Measurements from ENCODE around the gene TRPC3. TPM values are rescaled to one million over a fixed set of nuclear protein-coding genes. Genes with fewer than 3 reads are reported as not detected.

TRPC3 gene
- total and polyA plus RNA-seq, 5 experiments from 2014 or later: 0.31 TPM; not detected in 4

DNA sequence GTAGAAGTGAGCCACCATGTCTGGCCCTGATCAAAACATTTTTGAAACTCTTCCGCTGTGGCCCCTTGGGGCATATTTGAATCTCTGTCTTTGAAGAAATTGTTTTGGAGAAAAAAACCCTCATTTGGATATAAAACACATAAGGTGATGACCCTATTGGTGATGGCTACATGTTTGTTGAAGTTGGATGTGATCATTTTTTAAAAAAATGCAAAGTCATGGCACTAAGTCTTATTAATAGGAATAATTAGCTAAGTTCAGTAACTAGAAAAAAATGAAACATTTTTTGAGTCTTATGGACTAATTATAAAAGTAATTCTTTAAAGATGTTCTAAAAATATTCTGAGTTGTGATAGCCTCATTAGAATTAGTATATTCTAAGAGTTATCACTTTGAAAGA is 63.7 kb downstream of the TRPC3 start:
- POLR2A ChIA-PET: no interaction called here
- Mint-ChIP-seq H3K4me3 (no peak overlapping the region), H3K9me3 (peaks cover 0 to 5% (median 0%) of the 10 kb centered on the region in 9 donors), H3K36me3 (peaks cover 0 to 7% (median 2%) of the 10 kb centered on the region in 3 donors), H3K4me1 (no peaks in the 10 kb centered on the region), H3K27me3 (peaks cover 19 to 44% (median 24%) of the 10 kb centered on the region in 5 donors), H3K27ac (no peak overlapping the region)
- ATAC-seq (no peak), DNase-seq (no peak)

DNA sequence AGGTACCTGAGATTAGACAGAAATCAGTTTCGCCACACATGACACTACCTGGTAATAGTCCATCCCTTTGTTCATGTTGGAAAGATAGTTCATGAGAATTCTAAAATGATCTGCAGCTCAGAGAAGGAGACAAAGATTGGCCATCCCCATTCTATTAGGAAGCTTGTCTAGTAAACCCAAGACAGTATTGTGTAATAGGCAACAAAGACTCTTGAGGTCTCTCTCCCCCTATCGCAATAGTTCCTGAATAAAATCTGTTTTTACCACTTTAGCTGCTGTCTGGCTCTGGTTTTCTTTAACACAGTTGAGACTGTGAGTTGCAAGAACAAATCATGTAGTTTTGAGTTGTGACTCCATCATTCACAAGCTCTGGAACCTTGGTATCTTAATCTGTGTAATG is 66.7 kb downstream of the TRPC3 start:
- Mint-ChIP-seq H3K27me3 (peaks cover 22 to 61% (median 27%) of the 10 kb centered on the region in 5 donors), H3K9me3 (peaks cover 0 to 5% (median 0%) of the 10 kb centered on the region in 9 donors), H3K4me3 (no peak overlapping the region), H3K27ac (no peak overlapping the region), H3K4me1 (no peaks in the 10 kb centered on the region), H3K36me3 (peaks cover 0 to 7% (median 2%) of the 10 kb centered on the region in 3 donors)
- no peak for ATAC-seq
- DNase-seq: no peak
- POLR2A ChIA-PET: no interaction called here

DNA sequence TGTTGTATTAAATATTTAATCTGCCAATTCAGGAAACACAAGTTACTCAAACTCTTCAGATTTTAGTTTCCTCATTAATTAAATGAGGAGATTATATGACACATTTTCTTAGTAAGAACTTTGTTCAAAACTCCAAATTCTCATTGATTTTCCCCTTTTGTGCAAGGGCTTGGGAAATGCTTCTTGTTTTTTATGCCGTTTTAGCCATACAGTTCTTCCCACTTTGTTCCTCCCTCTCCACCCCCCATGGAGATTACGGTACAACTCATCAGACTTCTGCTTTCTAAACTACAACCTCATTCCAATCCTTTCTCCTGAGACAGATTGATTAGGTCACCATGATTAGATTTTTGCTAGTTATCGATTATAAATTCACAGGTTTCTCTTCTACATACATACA is 70.7 kb downstream of the TRPC3 start:
- Mint-ChIP-seq H3K36me3 (no peaks in the 10 kb centered on the region), H3K9me3 (no peaks in the 10 kb centered on the region), H3K27me3 (peaks cover 13 to 61% (median 19%) of the 10 kb centered on the region in 5 donors), H3K4me1 (no peaks in the 10 kb centered on the region), H3K4me3 (no peak overlapping the region), H3K27ac (no peak overlapping the region)
- DNase-seq (no peak), ATAC-seq (no peak)
- POLR2A ChIA-PET: no interaction called here

DNA sequence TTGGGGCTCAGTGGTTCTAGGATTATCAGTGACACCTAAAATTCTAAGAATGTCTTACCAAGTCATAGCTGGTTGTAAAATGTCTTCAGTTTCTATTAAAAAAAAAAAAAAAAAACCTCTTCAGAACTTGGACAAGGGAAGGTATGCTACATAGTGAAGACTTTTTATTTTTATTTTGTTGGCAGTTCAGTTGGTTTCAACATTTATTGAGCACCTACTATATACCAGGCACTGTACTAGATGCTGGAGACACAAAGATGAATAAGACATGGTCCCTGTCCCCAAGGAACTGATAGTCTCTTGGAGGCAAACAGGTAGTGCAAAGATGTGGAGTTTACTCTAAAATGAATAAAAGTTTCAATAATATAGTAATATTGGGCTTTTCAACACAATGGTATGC is 72.7 kb downstream of the TRPC3 start:
- no peaks in the 10 kb centered on the region for H3K9me3 Mint-ChIP-seq
- H3K27ac Mint-ChIP-seq: no peak overlapping the region
- peaks cover 12 to 60% (median 19%) of the 10 kb centered on the region in 5 donors for H3K27me3 Mint-ChIP-seq
- H3K4me1 Mint-ChIP-seq: no peaks in the 10 kb centered on the region
- H3K36me3 Mint-ChIP-seq: no peaks in the 10 kb centered on the region
- ATAC-seq: no peak
- no peak for DNase-seq
- H3K4me3 Mint-ChIP-seq: no peak overlapping the region
- POLR2A ChIA-PET: no interaction called here

DNA sequence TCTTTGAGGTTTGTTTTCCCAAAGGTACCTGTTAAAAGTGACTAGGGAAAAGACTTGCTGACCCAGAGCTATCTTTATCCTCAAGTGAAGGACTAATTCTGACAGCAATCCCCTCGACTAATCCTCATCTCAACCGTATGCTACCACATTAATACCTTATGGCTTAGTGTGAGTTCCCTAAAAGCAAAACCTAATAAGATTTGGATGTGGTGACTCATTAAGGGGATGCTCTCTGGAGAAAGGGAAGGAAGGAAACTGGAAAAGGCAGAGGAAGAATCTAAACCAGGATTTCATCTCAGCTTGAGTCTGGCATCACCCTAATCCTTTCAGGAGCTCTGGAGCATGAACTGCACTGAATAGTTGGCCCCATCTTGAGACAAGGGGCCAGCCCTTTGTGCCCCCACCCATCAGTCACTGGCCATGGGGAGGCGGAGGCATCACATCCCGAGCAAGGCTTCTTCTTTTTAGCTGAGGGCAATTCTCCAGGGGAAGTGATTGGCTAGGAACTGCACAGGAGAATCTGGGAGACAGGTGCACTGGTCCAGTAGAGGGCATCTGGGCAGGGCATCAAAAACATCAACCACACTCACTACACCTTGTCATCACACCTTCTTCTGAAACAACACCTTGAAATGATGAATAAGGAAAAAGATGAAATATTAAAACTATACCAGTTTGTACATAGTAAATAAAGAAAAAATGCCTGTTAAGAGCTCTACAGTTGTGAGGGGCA is 74.7 kb downstream of the TRPC3 start:
- no peaks in the 10 kb centered on the region for H3K9me3 Mint-ChIP-seq
- no peaks in the 10 kb centered on the region for H3K4me1 Mint-ChIP-seq
- DNase-seq (no peak), ATAC-seq (no peak)
- no peaks in the 10 kb centered on the region for H3K36me3 Mint-ChIP-seq
- H3K4me3 Mint-ChIP-seq: no peak overlapping the region
- H3K27ac Mint-ChIP-seq: no peak overlapping the region
- POLR2A ChIA-PET: no interaction called here
- H3K27me3 Mint-ChIP-seq: peaks cover 10 to 54% (median 19%) of the 10 kb centered on the region in 5 donors

DNA sequence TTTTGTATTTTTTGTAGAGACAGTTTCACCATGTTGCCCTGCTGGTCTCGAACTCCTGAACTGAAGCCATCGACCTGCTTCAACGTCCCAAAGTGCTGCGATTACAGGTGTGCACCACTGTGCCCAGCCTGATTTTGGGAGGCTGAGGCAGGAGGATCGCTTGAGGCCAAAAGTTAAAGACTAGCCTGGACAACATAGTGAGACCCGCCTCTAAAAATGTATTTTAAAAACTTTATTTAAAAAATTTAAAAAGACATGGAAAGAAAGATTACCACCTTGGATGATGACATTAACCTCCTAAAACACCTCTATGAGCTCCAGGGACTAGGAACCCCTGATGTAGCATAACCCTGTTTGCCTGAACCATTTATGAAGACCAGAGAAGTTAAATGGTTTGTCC is 75.8 kb downstream of the TRPC3 start:
- ATAC-seq (no peak), DNase-seq (no peak)
- H3K4me3 Mint-ChIP-seq: no peak overlapping the region
- peaks cover 7 to 55% (median 16%) of the 10 kb centered on the region in 5 donors for H3K27me3 Mint-ChIP-seq
- no peaks in the 10 kb centered on the region for H3K9me3 Mint-ChIP-seq
- H3K36me3 Mint-ChIP-seq: no peaks in the 10 kb centered on the region
- POLR2A ChIA-PET: no interaction called here
- no peak overlapping the region for H3K27ac Mint-ChIP-seq
- H3K4me1 Mint-ChIP-seq: peaks cover 0 to 2% (median under 1%) of the 10 kb centered on the region in 4 donors

DNA sequence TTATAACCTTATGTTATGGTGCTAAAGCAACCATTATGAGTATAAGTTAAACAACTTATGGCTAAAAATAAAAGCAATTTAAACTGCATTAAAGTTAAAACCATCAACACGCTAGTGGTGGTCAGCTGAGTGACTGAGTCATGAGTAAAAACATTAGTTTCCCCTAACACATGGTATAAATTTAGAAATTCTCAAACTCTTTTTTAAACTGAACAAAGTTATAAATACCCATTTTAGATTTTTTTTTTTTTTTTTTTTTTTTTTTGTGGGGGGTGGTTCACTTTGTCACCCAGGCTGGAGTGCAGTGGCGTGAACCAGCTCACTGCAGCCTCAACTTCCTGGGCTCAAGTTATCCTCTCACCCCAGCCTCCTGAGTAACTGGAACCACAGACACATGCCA is 76.2 kb downstream of the TRPC3 start:
- H3K27ac Mint-ChIP-seq: no peak overlapping the region
- H3K4me3 Mint-ChIP-seq: no peak overlapping the region
- ATAC-seq (no peak), DNase-seq (no peak)
- POLR2A ChIA-PET: no interaction called here
- peaks cover 0 to 6% (median 4%) of the 10 kb centered on the region in 4 donors for H3K4me1 Mint-ChIP-seq
- no peaks in the 10 kb centered on the region for H3K36me3 Mint-ChIP-seq
- no peaks in the 10 kb centered on the region for H3K9me3 Mint-ChIP-seq
- H3K27me3 Mint-ChIP-seq: peaks cover 7 to 53% (median 15%) of the 10 kb centered on the region in 5 donors

DNA sequence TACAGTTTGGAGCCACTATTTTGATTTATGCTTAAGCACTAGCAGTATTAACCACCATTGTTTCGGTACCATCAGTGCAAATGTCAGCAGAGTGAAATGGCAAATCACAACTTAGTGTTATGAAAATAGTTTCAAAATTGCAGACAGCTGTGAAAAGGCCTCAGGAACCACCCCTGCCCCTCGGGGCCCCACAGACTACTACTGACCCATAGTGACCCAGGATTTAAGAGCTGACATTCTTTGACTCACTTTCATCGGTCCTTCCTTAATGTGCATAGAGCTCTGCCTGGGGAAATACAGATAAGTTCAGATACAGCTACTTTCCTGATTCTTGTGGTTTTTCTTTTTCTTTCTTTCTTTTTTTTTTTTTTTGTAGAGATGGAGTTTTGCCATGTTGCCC is 78.3 kb downstream of the TRPC3 start:
- Mint-ChIP-seq H3K27ac (no peak overlapping the region), H3K9me3 (no peaks in the 10 kb centered on the region), H3K4me3 (no peak overlapping the region), H3K36me3 (no peaks in the 10 kb centered on the region), H3K27me3 (peaks cover 3 to 41% (median 10%) of the 10 kb centered on the region in 5 donors), H3K4me1 (peaks cover 8 to 18% (median 16%) of the 10 kb centered on the region in 4 donors)
- DNase-seq (no peak), ATAC-seq (no peak)
- POLR2A ChIA-PET: interaction anchor here (0.7 kb wide), 1 partner anchor 1046 kb away, joined by 3 read pairs; no protein-coding TSS in a partner anchor

DNA sequence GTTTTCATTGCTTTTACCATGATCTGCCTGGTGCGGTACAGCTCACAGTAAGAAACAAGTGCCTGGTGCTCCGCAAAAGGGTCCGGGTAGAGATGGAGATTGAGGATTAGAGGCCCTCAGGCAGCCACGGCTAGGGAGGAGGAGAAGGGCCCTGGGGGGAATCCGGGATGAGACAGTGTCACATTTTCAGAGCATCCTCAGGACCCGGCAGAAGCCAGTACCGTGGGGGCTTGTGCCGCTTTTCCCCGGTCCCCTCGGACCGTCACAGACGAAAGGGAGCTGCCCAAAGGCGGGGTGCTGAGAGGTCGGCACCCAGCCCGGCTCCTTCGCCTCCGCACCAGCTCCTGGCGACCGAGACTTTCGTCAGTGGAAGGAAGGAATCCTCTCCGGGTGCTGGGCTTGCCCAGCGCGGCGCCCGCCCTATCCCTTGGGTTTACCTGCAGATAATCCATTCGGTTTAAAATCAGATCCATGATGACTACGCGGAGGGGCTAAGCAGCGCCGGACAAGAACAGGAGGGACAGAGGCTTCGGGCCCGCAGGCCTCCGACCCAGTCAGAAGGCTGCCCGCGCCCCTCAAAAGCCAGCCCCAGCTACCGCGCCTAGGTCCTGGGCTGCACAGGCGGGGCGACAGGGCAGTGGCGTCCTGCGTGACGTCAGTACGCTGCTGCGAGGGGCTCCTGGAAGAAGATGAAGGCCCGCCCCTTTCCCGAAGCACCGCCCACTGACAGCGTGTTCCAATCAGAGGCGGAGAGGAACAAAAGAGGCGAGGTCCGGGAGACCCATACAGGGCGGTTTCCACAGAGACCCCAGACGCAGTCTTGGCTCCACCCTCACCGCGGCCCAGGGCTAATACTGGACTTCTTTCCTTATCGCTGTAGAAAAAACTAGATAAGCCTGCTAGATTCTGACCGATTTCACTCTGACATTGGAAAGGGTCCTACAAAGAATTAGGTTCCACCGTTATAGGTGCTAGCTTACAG is 81.7 kb downstream of the TRPC3 start, which contains the start of gene BBS7:
Gene BBS7, minus strand, starts transcription at position 634 of the 982 bp plus-strand sequence. Its CDS starts 161 bp downstream, at position 473.
- DNase-seq (peak; percentile 88 to 98 (median 92)), ATAC-seq (peak; percentile 96 to 97)
- no peaks in the 10 kb centered on the region for H3K9me3 Mint-ChIP-seq
- peak within 1 kb of the TSS; percentile 72 to 97 (median 95) for H3K27ac Mint-ChIP-seq
- H3K27me3 Mint-ChIP-seq: peaks cover 0 to 20% (median 4%) of the 10 kb centered on the region in 5 donors
- POLR2A ChIA-PET: interaction anchor here (1.1 to 2.2 kb wide), 4 partner anchors 17 to 70 kb away, joined by 3 to 6 read pairs (median 4); partner anchors contain the start of genes CCNA2 and EXOSC9
- H3K36me3 Mint-ChIP-seq: peaks cover 0 to 17% (median 10%) of the 10 kb centered on the region in 3 donors
- peaks cover 8 to 22% (median 16%) of the 10 kb centered on the region in 4 donors for H3K4me1 Mint-ChIP-seq
- peak within 1 kb of the TSS; percentile 86 to 99 (median 97) for H3K4me3 Mint-ChIP-seq

DNA sequence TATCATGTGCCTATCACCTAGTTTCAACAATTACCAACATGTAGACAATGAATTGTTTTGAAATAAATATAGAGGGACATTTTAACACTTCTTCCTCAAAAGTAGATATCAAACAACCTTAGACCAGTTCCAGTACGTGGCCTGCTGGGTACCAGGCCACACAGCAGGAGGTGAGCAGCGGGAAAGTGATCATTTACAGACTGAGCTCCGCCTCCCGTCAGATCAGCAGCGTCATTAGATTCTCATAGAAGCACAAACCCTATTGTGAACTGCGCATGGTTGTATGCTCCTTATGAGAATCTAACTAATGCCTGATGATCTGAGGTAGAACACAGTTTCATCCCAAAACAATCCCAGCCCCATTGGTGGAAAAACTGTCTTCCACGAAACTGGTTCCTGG is 88.1 kb downstream of the TRPC3 start:
- POLR2A ChIA-PET: no interaction called here
- Mint-ChIP-seq H3K27me3 (no peaks in the 10 kb centered on the region), H3K4me1 (peaks cover 2 to 9% (median 3%) of the 10 kb centered on the region in 4 donors), H3K9me3 (no peaks in the 10 kb centered on the region), H3K27ac (peak overlapping the region in 1 of 10 donors; percentile 2), H3K36me3 (peaks cover 0 to 48% (median 12%) of the 10 kb centered on the region in 3 donors), H3K4me3 (no peak overlapping the region)
- DNase-seq (no peak), ATAC-seq (no peak)

DNA sequence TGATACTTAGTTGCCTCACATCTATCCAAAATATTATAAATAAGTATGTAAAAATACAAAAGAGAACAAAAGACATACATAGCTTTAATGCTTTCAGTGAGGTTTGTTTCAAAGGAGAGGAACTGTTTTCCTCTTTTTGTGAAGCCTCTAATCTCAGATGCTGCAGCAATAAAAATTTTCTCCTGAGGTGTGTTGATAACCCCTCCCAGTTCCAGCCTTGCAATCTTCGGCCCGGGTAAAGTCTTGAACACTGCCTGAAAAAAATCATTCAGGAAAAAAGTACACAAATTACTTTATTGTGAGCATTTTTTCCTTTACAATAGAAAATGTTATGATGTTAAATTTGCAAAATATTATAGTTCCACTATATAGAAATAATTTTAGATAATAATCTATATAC is 90.4 kb downstream of the TRPC3 start:
- Mint-ChIP-seq H3K36me3 (peaks cover 0 to 51% (median 15%) of the 10 kb centered on the region in 3 donors), H3K27me3 (no peaks in the 10 kb centered on the region), H3K27ac (no peak overlapping the region), H3K9me3 (no peaks in the 10 kb centered on the region), H3K4me3 (no peak overlapping the region), H3K4me1 (peaks cover 0 to 7% (median 0%) of the 10 kb centered on the region in 4 donors)
- DNase-seq (no peak), ATAC-seq (no peak)
- POLR2A ChIA-PET: no interaction called here

DNA sequence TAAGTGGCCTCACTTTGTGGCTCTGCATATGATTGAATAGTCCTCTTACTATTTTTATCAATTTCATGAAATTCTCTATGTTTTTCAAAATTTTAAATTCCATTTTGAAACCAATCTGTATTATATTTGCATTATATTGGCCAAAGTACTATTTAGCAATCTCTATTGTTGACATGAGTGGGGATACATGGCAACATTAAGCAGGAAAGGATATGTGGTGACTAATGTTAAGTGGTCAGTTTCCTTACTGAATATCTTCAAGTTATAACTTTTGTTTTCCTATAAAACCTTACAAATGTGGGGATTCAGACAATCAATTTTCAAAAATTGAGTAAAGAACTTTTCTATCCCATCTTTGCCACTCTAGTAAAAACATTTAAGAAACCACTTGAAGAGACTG is 91.7 kb downstream of the TRPC3 start:
- DNase-seq: no peak
- no peak overlapping the region for H3K27ac Mint-ChIP-seq
- H3K4me3 Mint-ChIP-seq: no peak overlapping the region
- H3K9me3 Mint-ChIP-seq: no peaks in the 10 kb centered on the region
- H3K36me3 Mint-ChIP-seq: peaks cover 0 to 46% (median 13%) of the 10 kb centered on the region in 3 donors
- no peak for ATAC-seq
- POLR2A ChIA-PET: no interaction called here
- H3K4me1 Mint-ChIP-seq: peaks cover 0 to 3% (median 0%) of the 10 kb centered on the region in 4 donors
- no peaks in the 10 kb centered on the region for H3K27me3 Mint-ChIP-seq

DNA sequence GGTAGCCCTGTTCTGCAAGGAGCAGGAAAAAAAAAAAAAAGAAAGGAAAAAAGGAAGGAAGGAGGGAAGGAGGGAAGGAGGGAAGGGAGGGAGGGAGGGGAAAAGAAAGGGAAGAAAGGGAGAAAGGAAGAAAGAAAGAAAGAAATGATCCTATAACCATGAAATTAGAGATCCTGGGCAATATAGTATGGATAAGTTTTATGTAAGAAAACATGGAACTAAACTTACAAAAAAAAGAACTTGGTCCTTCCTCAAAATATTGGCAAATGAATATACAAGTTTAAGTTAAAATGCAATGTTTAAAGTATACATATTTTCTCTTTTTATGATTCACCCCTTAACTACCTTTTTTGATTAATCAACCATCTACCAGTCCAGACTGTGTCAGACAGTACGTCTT is 100.5 kb downstream of the TRPC3 start:
- H3K27ac Mint-ChIP-seq: no peak overlapping the region
- H3K4me1 Mint-ChIP-seq: no peaks in the 10 kb centered on the region
- DNase-seq (no peak), ATAC-seq (no peak)
- no peaks in the 10 kb centered on the region for H3K27me3 Mint-ChIP-seq
- no peaks in the 10 kb centered on the region for H3K9me3 Mint-ChIP-seq
- no peak overlapping the region for H3K4me3 Mint-ChIP-seq
- H3K36me3 Mint-ChIP-seq: peaks cover 0 to 47% (median 20%) of the 10 kb centered on the region in 3 donors
- POLR2A ChIA-PET: no interaction called here
